ENCODE results near the gene LCNL1.

LCNL1 gene

GRCh38 chr9:136977223-136977622 lies 5.6 kb upstream of the LCNL1 start, which contains the start of gene PTGDS:
Gene PTGDS, plus strand, starts transcription at chr9:136977504. Its CDS starts 75 bp downstream, at chr9:136977579.
- DNase-seq = no peak

GRCh38 chr9:136977649-136978072 lies 5.1 kb upstream of the LCNL1 start:
- DNase-seq = no peak

DNA sequence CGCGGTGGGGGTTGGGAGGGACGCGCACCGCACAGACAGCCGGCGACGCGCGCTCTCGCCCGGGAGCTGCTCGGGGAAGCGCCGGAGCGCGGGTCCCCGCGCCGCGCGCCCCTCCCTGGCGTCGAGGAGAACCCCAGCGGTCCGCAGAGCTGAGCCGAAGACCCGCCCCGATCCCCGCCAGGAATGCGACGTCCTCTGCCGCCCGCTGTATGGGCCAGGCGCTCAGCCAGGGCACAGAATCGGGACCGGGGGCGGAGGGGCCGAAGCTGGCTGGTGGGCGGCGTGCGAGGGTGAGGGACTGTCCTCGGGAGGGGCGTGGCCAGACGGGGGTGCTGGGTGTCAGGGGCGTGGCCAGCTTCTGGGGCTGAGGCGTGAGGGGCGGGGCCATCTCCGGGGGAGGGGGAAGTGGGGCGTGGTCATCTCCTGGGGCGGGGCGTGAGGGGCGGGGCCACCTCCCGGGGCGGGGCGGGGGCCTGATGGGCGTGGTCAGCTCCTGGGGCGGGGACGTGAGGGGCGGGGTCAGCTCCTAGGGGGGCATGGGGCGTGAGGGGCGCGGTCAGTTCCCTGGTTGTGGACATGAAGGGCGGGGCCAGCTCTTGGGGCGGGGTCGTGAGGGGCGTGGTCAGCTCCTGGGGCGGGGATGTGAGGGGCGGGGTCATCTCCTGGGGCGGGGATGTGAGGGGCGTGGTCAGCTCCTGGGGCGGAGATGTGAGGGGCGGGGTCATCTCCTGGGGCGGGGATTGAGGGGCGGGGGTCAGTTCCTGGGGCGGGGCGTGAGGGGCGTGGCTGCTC lies 4.5 kb upstream of the LCNL1 start:
- peak; percentile 67 for DNase-seq

- DNase-seq = no peak
These were observed 3.8 kb upstream of the LCNL1 start for GRCh38 chr9:136978865-136979544.

- no peak for DNase-seq
These were observed 2.8 kb upstream of the LCNL1 start for GRCh38 chr9:136979769-136980587.

DNA sequence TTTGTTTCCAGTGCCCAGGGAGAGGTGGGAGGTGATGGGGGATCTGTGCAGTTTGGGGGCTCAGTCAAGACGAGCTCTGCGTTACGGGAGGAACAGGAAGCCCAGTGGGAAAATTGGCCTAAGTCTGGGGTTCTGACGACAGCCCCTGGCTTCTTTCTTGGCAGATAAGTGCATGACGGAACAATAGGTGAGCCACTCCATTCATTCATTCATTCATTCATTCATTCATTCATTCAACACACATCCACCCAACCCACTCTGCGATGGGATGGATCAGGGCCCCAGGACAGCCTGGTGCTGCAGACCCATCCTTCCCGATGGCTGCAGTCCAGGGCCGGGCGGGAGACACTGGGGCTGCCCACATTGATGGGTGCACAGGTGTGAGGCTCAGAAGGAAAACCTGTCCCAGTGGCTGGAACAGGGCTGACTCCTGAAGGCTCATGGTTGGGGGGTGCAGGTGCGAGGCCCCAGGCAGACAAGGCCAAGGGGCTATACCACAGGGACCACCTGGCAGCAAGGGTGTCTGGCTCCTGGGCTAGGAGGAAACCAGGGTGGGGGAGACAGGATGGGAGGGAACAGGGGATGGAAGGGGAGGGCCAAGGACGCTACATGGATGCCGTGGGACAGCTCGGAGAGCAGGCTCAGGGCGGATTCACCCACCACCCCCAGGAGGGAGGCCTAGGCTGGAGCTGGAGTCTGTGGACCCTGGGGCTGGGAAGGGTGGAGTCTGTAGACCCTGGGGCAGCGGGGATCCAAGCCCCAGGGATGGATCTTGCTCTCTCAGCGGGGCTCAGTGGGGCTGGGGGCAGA lies 1.9 kb upstream of the LCNL1 start:
- DNase-seq = no peak

DNA sequence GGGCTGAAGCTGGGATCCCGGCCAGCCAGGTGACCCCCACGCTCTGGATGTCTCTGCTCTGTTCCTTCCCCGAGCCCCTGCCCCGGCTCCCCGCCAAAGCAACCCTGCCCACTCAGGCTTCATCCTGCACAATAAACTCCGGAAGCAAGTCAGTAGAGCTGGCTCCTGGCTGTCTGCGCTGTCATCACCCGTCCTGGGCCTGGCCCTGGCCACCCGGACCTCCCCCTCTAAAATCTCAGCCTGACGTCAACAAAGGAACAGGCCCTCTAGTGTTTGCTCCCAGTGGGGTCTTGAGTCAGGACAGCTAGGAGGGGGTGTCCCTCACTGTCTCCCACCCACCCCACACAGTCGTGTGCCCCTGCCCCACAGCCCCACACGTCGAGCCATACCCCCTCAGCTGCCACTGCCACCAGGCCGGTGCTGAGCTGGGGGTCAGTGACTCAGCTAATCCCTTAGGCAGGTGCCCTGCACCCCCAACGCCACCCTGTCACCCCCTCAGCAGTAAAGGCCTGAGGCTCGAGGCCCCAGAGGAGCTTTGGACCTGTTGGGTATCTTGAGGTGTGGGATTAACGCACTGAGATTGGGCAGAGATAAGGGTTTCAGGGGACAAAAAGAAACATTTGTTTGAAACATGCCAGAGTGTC lies 1.1 kb upstream of the LCNL1 start:
- no peak for DNase-seq

DNA sequence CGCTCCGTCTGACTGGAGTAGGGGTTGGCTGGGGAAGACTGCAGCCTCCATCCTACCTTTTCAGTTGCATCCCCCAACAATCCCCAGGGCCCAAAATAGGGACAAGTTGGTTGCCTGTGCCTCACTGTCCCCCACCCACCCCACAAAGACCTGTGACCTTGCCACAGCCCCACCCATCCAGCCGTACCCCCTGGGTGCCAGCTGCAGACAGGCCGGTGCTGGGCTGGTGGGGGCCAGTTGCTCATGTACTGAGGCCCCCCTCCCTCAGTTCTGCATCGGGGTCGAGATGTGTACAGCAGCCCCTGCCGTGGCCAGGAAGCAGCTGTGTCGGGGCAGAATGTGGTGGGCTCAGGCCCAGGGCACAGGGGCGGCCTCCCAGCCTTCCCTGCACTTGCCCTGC lies 374 bp downstream of the LCNL1 start:
- DNase-seq = no peak

DNA sequence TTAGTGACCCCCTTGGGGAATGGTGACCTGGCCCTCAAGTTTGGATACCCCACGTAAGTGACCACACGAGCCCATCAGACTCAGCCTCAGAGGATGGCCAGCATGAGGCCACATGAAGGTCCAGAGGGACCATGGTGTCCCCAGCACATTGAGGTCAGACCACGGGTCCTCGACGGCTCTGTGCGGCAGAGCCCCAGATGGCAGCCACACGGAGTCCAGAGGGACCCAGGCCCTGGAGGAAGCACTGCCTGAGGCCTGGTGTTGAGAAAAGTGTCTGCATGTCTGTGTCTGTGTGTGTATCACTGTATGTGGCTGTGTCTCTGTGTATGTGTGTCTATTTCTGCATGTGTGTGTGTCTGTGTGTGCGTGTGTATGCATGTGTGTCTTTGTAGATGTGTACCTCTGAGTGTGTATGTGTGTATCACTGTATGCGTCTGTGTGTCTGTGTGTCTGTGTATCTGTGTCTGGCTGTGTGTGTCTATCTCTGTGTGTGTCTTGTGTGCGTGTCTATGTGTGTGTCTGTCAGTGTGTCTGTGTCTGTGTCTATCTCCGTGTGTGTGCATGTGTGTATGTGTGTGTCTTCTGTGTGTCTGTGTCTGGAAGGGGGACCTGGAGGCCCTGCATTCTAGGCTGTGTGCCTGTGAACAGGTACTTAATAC lies 992 bp downstream of the LCNL1 start:
- DNase-seq = no peak

DNA sequence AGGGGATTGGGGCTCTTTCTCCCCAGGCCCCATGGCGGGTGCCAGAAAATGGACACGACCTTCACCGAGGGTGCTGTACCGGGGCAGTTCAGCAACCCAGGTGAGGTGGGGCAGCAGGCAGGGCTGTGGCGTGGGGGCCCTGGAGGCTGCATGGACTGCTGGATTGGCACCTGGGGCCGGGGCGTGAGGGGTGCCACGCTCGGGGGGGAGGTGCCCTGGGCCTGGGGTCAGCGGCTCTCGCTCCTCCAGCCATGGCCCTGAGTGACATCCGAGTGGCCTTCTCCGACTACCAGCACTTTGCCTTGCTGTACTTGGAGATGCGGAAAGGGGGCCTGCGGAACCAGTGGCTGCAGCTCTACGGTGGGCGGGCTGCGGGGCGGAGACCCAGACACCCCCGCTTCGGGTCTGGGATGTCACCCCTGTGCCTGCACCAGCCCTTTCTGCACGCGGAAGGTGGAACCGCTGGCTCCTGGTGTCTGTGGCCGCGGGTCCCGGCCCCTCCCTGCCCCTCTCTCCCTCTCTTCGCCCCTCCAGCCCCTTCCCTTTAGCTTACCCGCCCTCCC lies 1.8 kb downstream of the LCNL1 start:
- no peak for DNase-seq

DNA sequence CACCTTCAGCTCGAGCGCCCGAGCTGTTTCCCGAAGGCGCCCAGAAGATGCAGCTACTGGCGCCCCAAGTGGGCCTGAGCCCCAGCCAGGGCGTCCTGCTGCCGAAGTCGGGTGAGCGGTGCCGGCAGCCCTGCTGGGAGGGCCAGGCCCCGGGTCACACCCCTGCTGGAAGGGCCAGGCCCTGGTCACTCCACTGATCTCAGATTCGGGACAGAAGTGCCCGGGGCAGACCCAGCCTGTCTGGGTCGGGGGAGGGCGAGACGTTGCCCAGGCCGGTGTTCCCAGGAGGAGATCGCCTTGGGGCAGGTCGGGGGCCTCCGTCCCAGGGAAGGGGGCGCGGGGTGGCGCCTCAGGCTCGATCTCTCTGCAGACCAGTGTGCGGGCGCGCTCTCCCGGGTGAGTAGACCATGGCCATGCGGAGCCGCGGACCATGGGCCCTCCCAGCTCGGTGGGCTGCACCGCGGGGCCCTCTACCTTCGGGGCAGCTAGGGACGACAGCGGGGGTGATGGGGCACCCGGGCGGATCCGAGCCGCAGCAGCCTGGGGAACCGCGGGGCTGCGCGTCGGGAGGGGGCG lies 2.3 kb downstream of the LCNL1 start:
- no peak for DNase-seq

DNA sequence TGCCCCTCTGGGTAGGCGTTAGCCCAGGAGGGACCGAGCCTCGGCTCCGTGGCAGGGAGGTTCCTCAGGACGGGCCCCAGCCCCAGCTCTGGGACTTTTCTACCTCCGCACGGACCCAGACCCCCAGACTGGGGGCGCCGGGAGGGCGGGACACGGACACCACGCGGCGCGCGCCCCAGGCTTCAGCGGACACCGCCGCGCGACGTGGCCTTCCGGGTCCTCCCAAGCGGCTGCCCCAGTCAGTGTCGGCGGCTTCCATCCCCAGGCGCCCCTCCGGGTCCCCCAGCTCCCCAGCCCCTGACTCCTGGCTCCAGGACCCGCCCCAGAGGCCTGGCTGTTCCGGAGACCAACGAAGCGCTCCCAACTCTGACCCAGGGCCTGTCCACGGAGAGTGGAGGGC lies 3.1 kb downstream of the LCNL1 start:
- DNase-seq = no peak

GRCh38 chr9:136988872-136989271 lies 6.1 kb downstream of the LCNL1 start:
- DNase-seq = no peak

GRCh38 chr9:136990242-136990911 lies 7.6 kb downstream of the LCNL1 start:
- no peak for DNase-seq

GRCh38 chr9:136991993-136992818 lies 9.4 kb downstream of the LCNL1 start, which contains the start of gene PAXX:
Gene PAXX, plus strand, starts transcription at chr9:136992422. Its CDS starts 22 bp downstream, at chr9:136992444.
- DNase-seq = peak; percentile 87

DNA sequence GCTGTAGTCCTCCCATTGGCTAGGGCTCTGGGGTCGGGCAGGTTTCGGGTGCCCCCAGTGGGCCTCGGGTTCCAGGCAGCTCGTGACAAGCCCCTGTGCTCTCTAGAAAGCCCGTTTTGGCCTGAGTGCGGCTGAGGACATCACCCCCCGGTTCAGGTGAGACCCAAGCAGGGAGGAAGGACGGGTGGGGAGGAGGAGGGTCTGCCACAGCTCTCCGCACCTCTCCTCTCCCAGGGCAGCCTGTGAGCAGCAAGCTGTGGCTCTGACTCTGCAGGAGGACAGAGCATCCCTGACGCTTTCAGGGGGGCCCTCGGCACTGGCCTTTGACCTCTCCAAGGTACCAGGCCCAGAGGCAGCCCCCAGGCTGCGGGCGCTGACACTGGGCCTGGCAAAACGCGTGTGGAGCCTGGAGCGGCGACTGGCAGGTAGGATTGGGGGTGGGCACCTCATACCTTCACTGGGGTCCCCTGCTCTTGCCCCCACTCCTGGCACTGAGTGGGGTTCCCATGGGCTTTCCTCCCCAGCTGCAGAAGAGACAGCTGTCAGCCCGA lies 10.1 kb downstream of the LCNL1 start:
- no peak for DNase-seq

DNA sequence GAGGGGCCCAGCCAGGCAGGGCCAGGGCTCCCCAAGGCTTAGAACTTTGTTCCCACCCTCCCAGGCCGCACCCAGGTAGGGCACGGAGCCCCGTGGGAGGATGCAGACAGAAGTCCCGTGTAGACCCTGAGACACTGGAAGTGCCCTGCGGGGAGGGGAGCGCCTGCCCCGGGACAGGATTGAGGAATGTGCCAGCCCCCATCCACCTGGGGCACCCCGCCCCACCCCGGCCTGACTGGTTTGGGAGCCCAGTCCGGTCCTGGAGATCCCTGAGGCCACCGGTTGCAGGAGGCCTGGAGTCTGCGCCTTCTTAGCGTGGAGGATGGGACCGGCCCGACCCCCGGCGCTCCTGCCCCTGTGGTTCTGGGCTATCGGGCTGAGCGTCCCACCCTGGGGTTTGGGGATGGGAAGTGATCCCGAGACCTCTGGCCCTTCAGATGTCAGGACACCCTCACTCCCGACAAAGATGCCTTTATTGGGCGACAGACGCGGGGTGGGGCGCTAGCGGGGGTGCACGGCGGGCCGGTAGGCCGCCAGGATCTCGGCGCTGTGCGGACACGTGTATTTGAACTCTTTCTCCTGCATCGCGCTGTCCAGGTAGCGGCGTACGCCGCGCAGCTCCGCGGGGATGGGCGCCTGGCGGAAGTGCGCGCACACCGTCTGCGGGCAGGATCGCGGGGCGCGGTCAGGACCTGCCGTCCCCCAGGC lies 11.5 kb downstream of the LCNL1 start:
- no peak for DNase-seq

GRCh38 chr9:136994888-136995230 lies 12.1 kb downstream of the LCNL1 start:
- DNase-seq = no peak
